Stimulated activated CD8-positive, alpha-beta memory T cell treated with anti-CD3 and anti-CD28 coated beads, Interleukin-4, amount 100 ng/mL, for 24 hours (primary cell): ENCODE data around the gene RETSAT.
"Not testable (repeated sequence)": the region's sequence is repeated elsewhere in the genome, so short reads cannot be mapped to it uniquely, and the experiment has no call there.

Experiments
- DNase-seq: peaks from one replicate; pipeline ENCODE4 v3.0.0-alpha.2; 2020; ENCODE audit warnings: low read depth

The RETSAT gene

GRCh38 chr2:85378257-85378656 lies 23.9 kb upstream of the RETSAT start:
- DNase-seq: no peak

- no peak for DNase-seq
Measured at GRCh38 chr2:85377083-85377482, 22.8 kb upstream of the RETSAT start.

- no peak for DNase-seq
Measured at GRCh38 chr2:85376291-85377065, 22.1 kb upstream of the RETSAT start.

- DNase-seq: no peak
Measured at GRCh38 chr2:85371045-85371444, 16.7 kb upstream of the RETSAT start.

- no peak for DNase-seq
Measured at GRCh38 chr2:85369500-85369899, 15.2 kb upstream of the RETSAT start.

- no peak for DNase-seq
Measured at GRCh38 chr2:85368921-85369320, 14.6 kb upstream of the RETSAT start.

GRCh38 chr2:85367180-85367579 lies 12.9 kb upstream of the RETSAT start:
- DNase-seq: no peak

- not testable (repeated sequence) for DNase-seq
Measured at GRCh38 chr2:85362653-85363387, 8.5 kb upstream of the RETSAT start.

- DNase-seq: no peak
Measured at GRCh38 chr2:85357736-85358135, 3.4 kb upstream of the RETSAT start.

GRCh38 chr2:85356186-85356585 lies 1.9 kb upstream of the RETSAT start:
- DNase-seq: no peak

- no peak for DNase-seq
Measured at GRCh38 chr2:85355521-85355920, 1.2 kb upstream of the RETSAT start.

- DNase-seq: no peak
Measured at GRCh38 chr2:85355073-85355410, 714 bp upstream of the RETSAT start.

- no peak for DNase-seq
Measured at GRCh38 chr2:85353876-85354285, 447 bp downstream of the RETSAT start.

- DNase-seq: no peak
Measured at GRCh38 chr2:85347599-85347998, 6.7 kb downstream of the RETSAT start.

- DNase-seq: no peak
Measured at GRCh38 chr2:85344356-85344954, 9.9 kb downstream of the RETSAT start.

- DNase-seq: not testable (repeated sequence)
Measured at GRCh38 chr2:85343207-85343895, 11.0 kb downstream of the RETSAT start.

GRCh38 chr2:85342156-85342555 lies 12.2 kb downstream of the RETSAT start:
- no peak for DNase-seq

GRCh38 chr2:85341269-85342029 lies 12.9 kb downstream of the RETSAT start:
- DNase-seq: no peak

- DNase-seq: no peak
Measured at GRCh38 chr2:85340034-85340892, 14.1 kb downstream of the RETSAT start.

GRCh38 chr2:85334928-85335327 lies 19.4 kb downstream of the RETSAT start:
- no peak for DNase-seq

- DNase-seq: not testable (repeated sequence)
Measured at GRCh38 chr2:85333877-85334276, 20.5 kb downstream of the RETSAT start.
